Cardiac muscle cell (in vitro differentiated cells and primary cell): ENCODE data around the gene PPP1R15A. TPM values are rescaled to one million over a fixed set of nuclear protein-coding genes. Genes with fewer than 3 reads are reported as not detected.

Experiments
- DNase-seq, 2 donors: peaks; one replicate each; pipeline versions ENCODE4 v3.0.0 to v3.0.0-alpha.2; 2010 to 2017; ENCODE audit warnings: low read depth in 1 of 2, low spot score in 1 of 2
- H3K27ac ChIP-seq: fragments of 200-600 bp; sonication (generic); 2 replicates; pipeline ENCODE4 v1.5.1; 2016
- H3K27me3 ChIP-seq: fragments of 200-600 bp; sonication (generic); 2 replicates; pipeline ENCODE4 v1.6.0; 2016; ENCODE audit warnings: control low read depth
- H3K36me3 ChIP-seq: fragments of 200-600 bp; sonication (generic); 2 replicates; pipeline ENCODE4 v1.5.1; 2016; ENCODE audit warnings: control low read depth
- H3K4me1 ChIP-seq: fragments of 200-600 bp; sonication (generic); 2 replicates; pipeline ENCODE4 v1.8.1; 2017; ENCODE audit warnings: low read depth, mild to moderate bottlenecking, mixed run types
- H3K4me3 ChIP-seq: fragments of 200-600 bp; sonication (generic); 2 replicates; pipeline ENCODE4 v1.5.1; 2016; ENCODE audit warnings: mild to moderate bottlenecking
- H3K9me3 ChIP-seq: fragments of 200-600 bp; sonication (generic); 2 replicates; pipeline ENCODE4 v1.5.1; 2017; ENCODE audit warnings: low read depth, mild to moderate bottlenecking, control low read depth
- CTCF ChIP-seq: IDR thresholded peaks from 2 replicates; pipeline ENCODE4 v1.5.1; 2012; ENCODE audit warnings: low read depth, mild to moderate bottlenecking, low read length
- polyA plus RNA-seq: library from polyadenylated mRNA; unstranded; fragments of >200 nt; fragmentation: Nextera tagmentation; extraction: Ambion mirVana; gene quantifications from 2 replicates; pipeline ENCODE4 v1.2.1, GENCODE V29; 2016
- total RNA-seq: library from RNA; depleted of rRNA; stranded (reverse); fragments of >200 nt; gene quantifications from 2 replicates; pipeline ENCODE4 v1.2.3, GENCODE V29; 2016

Gene PPP1R15A
- total and polyA plus RNA-seq, 2 experiments from 2014 or later = 85.1 to 87.6 TPM

- Histone ChIP-seq H3K27ac (no peak overlapping the region), H3K4me3 (no peak overlapping the region), H3K27me3 (no peaks in the 10 kb centered on the region), H3K36me3 (no peaks in the 10 kb centered on the region), H3K4me1 (peaks cover 9% of the 10 kb centered on the region), H3K9me3 (no peaks in the 10 kb centered on the region)
- no peak for TF ChIP-seq CTCF
- no peak for DNase-seq
Observed at GRCh38 chr19:48833049-48833448, 39.2 kb upstream of the PPP1R15A start.

- H3K9me3 ChIP-seq = no peaks in the 10 kb centered on the region
- H3K27ac ChIP-seq = no peak overlapping the region
- H3K4me1 ChIP-seq = peaks cover 9% of the 10 kb centered on the region
- H3K4me3 ChIP-seq = no peak overlapping the region
- no peak for TF ChIP-seq CTCF
- H3K27me3 ChIP-seq = no peaks in the 10 kb centered on the region
- no peaks in the 10 kb centered on the region for H3K36me3 ChIP-seq
- DNase-seq = no peak
Observed at GRCh38 chr19:48833977-48834376, 38.2 kb upstream of the PPP1R15A start.

GRCh38 chr19:48835734-48836088 lies 36.5 kb upstream of the PPP1R15A start:
- Histone ChIP-seq H3K9me3 (no peaks in the 10 kb centered on the region), H3K4me3 (peak overlapping the region; percentile 37), H3K27ac (peak overlapping the region; percentile 87), H3K27me3 (no peaks in the 10 kb centered on the region), H3K4me1 (no peaks in the 10 kb centered on the region), H3K36me3 (no peaks in the 10 kb centered on the region)
- DNase-seq = peak; percentile 88 to 94
- TF ChIP-seq CTCF = peak; percentile 88

- H3K4me3 ChIP-seq = peak within 1 kb of the TSS; percentile 37
- H3K36me3 ChIP-seq = no peaks in the 10 kb centered on the region
- DNase-seq = peak; percentile 66 to 68
- H3K4me1 ChIP-seq = no peaks in the 10 kb centered on the region
- H3K9me3 ChIP-seq = no peaks in the 10 kb centered on the region
- H3K27me3 ChIP-seq = no peaks in the 10 kb centered on the region
- peak within 1 kb of the TSS; percentile 87 for H3K27ac ChIP-seq
- no peak for TF ChIP-seq CTCF
Observed at GRCh38 chr19:48836089-48837017, 35.9 kb upstream of the PPP1R15A start, which contains the start of gene HSD17B14. Gene HSD17B14 (minus strand): TSS chr19:48836491. CDS start chr19:48836411, 80 bp downstream.

GRCh38 chr19:48837051-48837524 lies 35.1 kb upstream of the PPP1R15A start:
- Histone ChIP-seq H3K4me3 (peak overlapping the region; percentile 37), H3K4me1 (no peaks in the 10 kb centered on the region), H3K27me3 (no peaks in the 10 kb centered on the region), H3K9me3 (no peaks in the 10 kb centered on the region), H3K36me3 (no peaks in the 10 kb centered on the region), H3K27ac (peak overlapping the region; percentile 63)
- no peak for TF ChIP-seq CTCF
- DNase-seq = peak; percentile 90 to 96
